Heart right ventricle (tissue), 16 donors: ENCODE data around the gene OGDHL. TPM values are rescaled to one million over a fixed set of nuclear protein-coding genes. Genes with fewer than 3 reads are reported as not detected.
"Not testable (repeated sequence)": the region's sequence is repeated elsewhere in the genome, so short reads cannot be mapped to it uniquely, and the experiment has no call there.

Source experiments
- ATAC-seq, 8 donors: fragments of 200-7000 bp; cut with Tn5 transposase; one replicate each; pipeline ENCODE4 v1.9.1; 2020; ENCODE audit warnings: mild to moderate bottlenecking in 8 of 8, moderate library complexity in 8 of 8, moderate number of reproducible peaks in 1 of 8
- DNase-seq, 2 donors: peaks; one replicate each; pipeline ENCODE4 v3.0.0-alpha.2; 2020
- H3K27ac ChIP-seq, 10 donors: fragments of 200-600 bp; sonication (generic) in 2 of 10; one replicate each; pipeline versions ENCODE4 v1.5.0 to v1.8.0; 2020 to 2022; ENCODE audit warnings: mild to moderate bottlenecking in 3 of 10
- H3K27me3 ChIP-seq, 7 donors: fragments of 200-600 bp; one replicate each; pipeline ENCODE4 v1.8.0; 2021 to 2022; ENCODE audit warnings: mild to moderate bottlenecking in 2 of 7
- H3K36me3 ChIP-seq, 9 donors: fragments of 200-600 bp; sonication (generic) in 1 of 9; one replicate each; pipeline versions ENCODE4 v1.5.0 to v1.8.0; 2020 to 2022; ENCODE audit warnings: mild to moderate bottlenecking in 2 of 9
- H3K4me1 ChIP-seq, 9 donors: fragments of 200-600 bp; sonication (generic) in 1 of 9; one replicate each; pipeline versions ENCODE4 v1.5.0 to v1.8.0; 2020 to 2022; ENCODE audit warnings: mild to moderate bottlenecking in 4 of 9
- H3K4me3 ChIP-seq, 10 donors: fragments of 200-600 bp; sonication (generic) in 2 of 10; one replicate each; pipeline versions ENCODE4 v1.5.0 to v1.8.0; 2020 to 2022; ENCODE audit warnings: mild to moderate bottlenecking in 7 of 10, moderate library complexity in 2 of 10
- H3K9me3 ChIP-seq, 11 donors: fragments of 200-600 bp in 10 of 11; sonication (generic) in 2 of 11; one replicate each; pipeline versions ENCODE4 v1.5.0 to v1.8.0; 2013 to 2022; ENCODE audit warnings: mild to moderate bottlenecking in 2 of 11, control low read depth in 1 of 11, moderate library complexity in 1 of 11
- WGBS, 2 donors: extraction: QIAGEN DNeasy Blood & Tissue Kit; methylation state at CpG; one replicate each; pipeline ENCODE4 v1.1.7; 2013; ENCODE audit warnings: inconsistent platforms in 1 of 2; 5-methylcytosine and 5-hydroxymethylcytosine counted together
- intact Hi-C, 10 donors: fragments of 100-400 bp; cut with DNase I; formaldehyde crosslinking; loops; one replicate each; pipeline versions ENCODE4 v1.11.1 to v1.14.2; 2022
- polyA plus RNA-seq, 2 donors: library from polyadenylated mRNA; stranded (reverse); fragments of 200-250 nt; gene quantifications; one replicate each; pipeline ENCODE4 v1.2.3, GENCODE V29; 2013
- total RNA-seq, 10 donors: library from RNA; stranded (reverse); fragmentation: NEBNext Ultra II Directional in 3 of 10; extraction: Animal tissue kit (Norgen Biotek cat#: 25700) in 3 of 10; gene quantifications; one replicate each; pipeline versions ENCODE4 v1.2.1 to v1.2.4, GENCODE V29; 2021 to 2023
- TF ChIP-seq, protein P1 (sequence below), 9 donors: fragments of 200-600 bp; sonication (generic) in 2 of 9; IDR thresholded peaks; one replicate each; pipeline versions ENCODE4 v1.5.0 to v1.8.0; 2021 to 2022; ENCODE audit warnings: antibody characterized with exemption in 9 of 9, mild to moderate bottlenecking in 5 of 9, moderate library complexity in 1 of 9
- donor health status: Arrhythmogenic right ventricular cardiomyopathy.
- donor health status: ischemic (EF 13 %, LVEDD 7.1; RV severe dilation, severe dysfunction).
- donor health status: healthy with polysubstance abuse.
- donor health status: DM: no; HTN: yes; CAD: no.
- donor health status: DM: no; HTN: no; CAD: no.
- donor health status: ischemic (EF 25% LVEDD 6.9; RV normal size, moderate dysfunction).
- donor health status: ischemic (EF 25% LVEDD 5.7; RV mildly dilated, moderate dysfunction).
- donor health status: healthy.
- donor health status: DM: yes; HTN: yes; CAD: no.
- donor health status: Ischemic cardiomyopathy.
- donor health status: ischemic (EF 35%, LVEDD 5.7; RV mildly dilated, moderate dysfunction).
- donor health status: nonischemic (EF 11% LVEDD 7.7; RV severe dilation, severe dysfunction).
- donor health status: DM: yes; HTN: yes; CAD: no.
- donor health status: PGD.
- donor health status: ischemic (EF 29% LVEDD 5.4; RV normal size, mild dysfunction).
- donor health status: nonischemic (EF 23%, LVEDD 6.1; RV moderate dilation, normal function).

The OGDHL gene
- total and polyA plus RNA-seq, 12 donors: 0.07 to 11.4 (median 2.4) TPM

DNA sequence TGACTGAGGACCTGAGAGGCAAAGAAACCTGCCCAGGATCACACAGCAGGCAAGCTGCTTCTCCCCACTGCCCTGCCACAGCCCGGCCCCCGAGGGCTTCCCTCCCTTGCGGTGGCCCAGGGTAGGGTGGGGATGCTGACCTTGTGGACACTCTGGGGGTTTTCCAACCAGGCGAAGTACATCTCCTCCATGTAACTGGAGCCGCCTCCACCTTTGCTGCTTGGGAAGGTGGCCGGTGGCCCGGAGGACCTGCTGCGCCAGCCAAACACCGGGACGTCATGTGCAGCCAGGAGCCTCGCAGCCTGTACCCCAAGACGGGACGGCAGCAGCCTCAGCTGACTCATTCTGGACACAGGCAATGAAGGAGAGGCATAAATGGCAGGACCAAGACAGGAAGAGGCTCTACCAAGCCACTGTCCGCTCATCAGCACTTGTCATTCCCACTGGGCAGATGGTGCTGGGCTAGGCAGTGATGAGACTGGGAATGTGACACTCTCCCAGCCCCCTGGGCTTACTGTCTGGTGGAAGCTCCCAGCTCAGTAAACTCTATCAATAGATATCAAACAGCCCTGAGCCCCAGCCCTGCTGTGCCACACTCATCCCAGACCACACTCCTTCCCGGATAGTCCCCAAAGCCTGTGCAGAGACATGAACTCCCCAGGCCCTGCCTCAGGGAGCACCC is 3.7 kb downstream of the OGDHL start:
- DNase-seq (no peak), ATAC-seq (no peak)
- 86 to 91% methylated on average over 15 of the region's 15 CpGs for WGBS, 2 donors
- TF ChIP-seq, protein P1, sequence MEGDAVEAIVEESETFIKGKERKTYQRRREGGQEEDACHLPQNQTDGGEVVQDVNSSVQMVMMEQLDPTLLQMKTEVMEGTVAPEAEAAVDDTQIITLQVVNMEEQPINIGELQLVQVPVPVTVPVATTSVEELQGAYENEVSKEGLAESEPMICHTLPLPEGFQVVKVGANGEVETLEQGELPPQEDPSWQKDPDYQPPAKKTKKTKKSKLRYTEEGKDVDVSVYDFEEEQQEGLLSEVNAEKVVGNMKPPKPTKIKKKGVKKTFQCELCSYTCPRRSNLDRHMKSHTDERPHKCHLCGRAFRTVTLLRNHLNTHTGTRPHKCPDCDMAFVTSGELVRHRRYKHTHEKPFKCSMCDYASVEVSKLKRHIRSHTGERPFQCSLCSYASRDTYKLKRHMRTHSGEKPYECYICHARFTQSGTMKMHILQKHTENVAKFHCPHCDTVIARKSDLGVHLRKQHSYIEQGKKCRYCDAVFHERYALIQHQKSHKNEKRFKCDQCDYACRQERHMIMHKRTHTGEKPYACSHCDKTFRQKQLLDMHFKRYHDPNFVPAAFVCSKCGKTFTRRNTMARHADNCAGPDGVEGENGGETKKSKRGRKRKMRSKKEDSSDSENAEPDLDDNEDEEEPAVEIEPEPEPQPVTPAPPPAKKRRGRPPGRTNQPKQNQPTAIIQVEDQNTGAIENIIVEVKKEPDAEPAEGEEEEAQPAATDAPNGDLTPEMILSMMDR (IDR thresholded peaks at IDR 0.05): no peak
- H3K9me3 ChIP-seq: no peaks in the 10 kb centered on the region
- H3K4me3 ChIP-seq: no peak overlapping the region
- intact Hi-C loops: no loop called here
- H3K36me3 ChIP-seq: no peaks in the 10 kb centered on the region
- no peak overlapping the region for H3K27ac ChIP-seq
- peaks cover 0 to 34% (median 16%) of the 10 kb centered on the region in 7 donors for H3K27me3 ChIP-seq
- peaks cover 0 to 10% (median 0%) of the 10 kb centered on the region in 9 donors for H3K4me1 ChIP-seq

DNA sequence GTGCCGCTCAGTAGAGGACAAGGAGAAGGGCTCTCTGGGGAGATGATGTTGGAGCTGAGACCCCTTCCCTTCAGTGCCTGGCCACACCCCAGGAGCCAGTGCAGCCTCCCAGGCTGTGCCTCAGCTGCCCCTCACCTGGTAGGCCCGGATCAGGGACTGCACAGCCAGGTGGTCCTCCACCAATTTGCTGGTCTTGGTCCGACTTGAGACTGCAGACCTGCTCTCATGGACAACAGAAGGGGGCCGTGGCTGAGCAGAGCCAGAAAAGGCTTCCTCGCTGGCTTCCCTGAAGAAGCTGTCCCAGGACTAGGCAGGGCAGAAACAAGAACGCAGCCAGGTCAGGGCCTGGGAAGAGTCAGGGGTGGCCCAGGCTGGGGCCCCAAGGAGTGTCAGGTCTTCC is 5.5 kb downstream of the OGDHL start:
- intact Hi-C loops: no loop called here
- Histone ChIP-seq H3K27me3 (peaks cover 0 to 16% (median 2%) of the 10 kb centered on the region in 7 donors), H3K36me3 (no peaks in the 10 kb centered on the region), H3K9me3 (no peaks in the 10 kb centered on the region), H3K27ac (no peak overlapping the region), H3K4me3 (no peak overlapping the region), H3K4me1 (peaks cover 0 to 2% (median 0%) of the 10 kb centered on the region in 9 donors)
- ATAC-seq (no peak), DNase-seq (no peak)
- 78 to 86% methylated on average over 6 of the region's 6 CpGs for WGBS, 2 donors
- TF ChIP-seq, protein P1 (IDR thresholded peaks at IDR 0.05): no peak

DNA sequence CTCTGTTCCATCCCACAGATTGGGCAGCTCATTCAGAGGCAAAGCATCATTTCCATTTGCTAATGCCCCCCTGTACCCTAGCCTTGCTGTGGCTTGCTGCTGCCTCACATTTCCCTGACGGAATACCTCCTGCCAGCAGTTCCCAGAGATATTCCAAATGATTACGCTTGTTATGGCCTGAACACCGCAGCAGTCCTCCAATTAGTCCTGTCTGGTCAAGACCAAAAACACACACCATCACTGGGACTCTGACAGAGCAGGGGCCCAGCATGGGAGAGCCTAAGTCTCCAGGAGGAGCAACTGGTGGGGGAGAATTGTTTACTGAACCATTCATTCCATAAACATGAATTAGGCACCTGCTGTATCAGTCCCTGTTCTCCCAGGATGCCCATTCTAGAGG is 6.1 kb downstream of the OGDHL start:
- Histone ChIP-seq H3K36me3 (no peaks in the 10 kb centered on the region), H3K27ac (no peak overlapping the region), H3K27me3 (peaks cover 0 to 10% (median 0%) of the 10 kb centered on the region in 7 donors), H3K4me1 (no peaks in the 10 kb centered on the region), H3K9me3 (no peaks in the 10 kb centered on the region), H3K4me3 (no peak overlapping the region)
- ATAC-seq: no peak
- 66 to 81% methylated on average over 3 of the region's 3 CpGs for WGBS, 2 donors
- TF ChIP-seq, protein P1 (IDR thresholded peaks at IDR 0.05): no peak
- no peak for DNase-seq
- intact Hi-C loops: no loop called here

DNA sequence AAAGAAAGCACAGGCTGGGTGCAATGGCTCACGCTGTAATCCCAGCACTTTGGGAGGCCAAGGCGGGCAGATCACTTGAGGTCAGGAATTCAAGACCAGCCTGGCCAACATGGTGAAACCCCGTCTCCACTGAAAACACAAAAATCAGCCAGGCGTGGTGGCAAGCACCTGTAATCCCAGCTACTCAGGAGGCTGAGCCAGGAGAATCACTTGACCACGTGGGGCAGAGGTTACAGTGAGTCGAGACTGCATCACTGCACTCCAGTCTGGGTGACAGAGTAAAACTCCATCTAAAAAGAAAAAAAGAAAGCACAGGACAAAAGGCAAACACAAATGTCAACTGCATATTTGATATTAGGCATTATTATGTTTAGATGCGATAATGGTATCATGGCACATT is 7.2 kb downstream of the OGDHL start:
- H3K27ac ChIP-seq, H3K9me3 ChIP-seq, H3K4me3 ChIP-seq, H3K36me3 ChIP-seq, H3K27me3 ChIP-seq, intact Hi-C loops, H3K4me1 ChIP-seq, DNase-seq, ATAC-seq: not testable (repeated sequence)
- WGBS, 2 donors: 81 to 87% methylated on average over 7 of the region's 7 CpGs

- intact Hi-C loops: no loop called here
- Histone ChIP-seq H3K36me3 (no peaks in the 10 kb centered on the region), H3K27ac (no peak overlapping the region), H3K4me3 (no peak overlapping the region), H3K4me1 (no peaks in the 10 kb centered on the region), H3K27me3 (peaks cover 0 to 14% (median 0%) of the 10 kb centered on the region in 7 donors), H3K9me3 (no peaks in the 10 kb centered on the region)
- TF ChIP-seq, protein P1 (IDR thresholded peaks at IDR 0.05): no peak
- DNase-seq (no peak), ATAC-seq (no peak)
- WGBS, 2 donors: 85 to 90% methylated on average over 7 of the region's 7 CpGs
Measured at GRCh38 chr10:49752584-49752983, 9.5 kb downstream of the OGDHL start.
